Astrocyte of the cerebellum (primary cell): ENCODE measurements around the gene ASB7.
A peak's percentile ranks its signal among the peaks of the same experiment; 100 is the strongest.

Experiments
- DNase-seq: peaks from one replicate; pipeline ENCODE4 v3.0.0-alpha.2; 2011; ENCODE audit warnings: low read depth
- H3K4me3 ChIP-seq: 2 replicates; pipeline ENCODE4 v1.5.1; 2011; ENCODE audit warnings: mild to moderate bottlenecking, low read depth, low read length, moderate library complexity
- CTCF ChIP-seq: IDR thresholded peaks from 2 replicates; pipeline ENCODE4 v1.5.1; 2012; ENCODE audit warnings: low read length, low read depth, moderate library complexity, mild to moderate bottlenecking; ENCODE audit errors: missing control alignments
- in situ Hi-C: cut with HindIII; loops from 2 replicates; pipeline ENCODE4 v1.10.0; 2017; ENCODE audit warnings: low sequenced_read_pairs

Gene ASB7

GRCh38 chr15:100595964-100596363, 6.4 kb upstream of the ASB7 start:
- no peak overlapping the region for H3K4me3 ChIP-seq
- TF ChIP-seq CTCF, result no peak
- DNase-seq, result no peak
- in situ Hi-C loops, result no loop called here

GRCh38 chr15:100596792-100597191, 5.6 kb upstream of the ASB7 start:
- H3K4me3 ChIP-seq, result no peak overlapping the region
- no peak for TF ChIP-seq CTCF
- in situ Hi-C loops, result no loop called here
- DNase-seq, result no peak

- no peak for TF ChIP-seq CTCF
- no peak overlapping the region for H3K4me3 ChIP-seq
- in situ Hi-C loops, result no loop called here
- no peak for DNase-seq
These were observed 4.5 kb upstream of the ASB7 start for GRCh38 chr15:100597862-100598261.

- in situ Hi-C loops, result no loop called here
- DNase-seq, result no peak
- no peak overlapping the region for H3K4me3 ChIP-seq
- TF ChIP-seq CTCF, result no peak
These were observed 3.7 kb upstream of the ASB7 start for GRCh38 chr15:100598655-100599054.

GRCh38 chr15:100601163-100601562, 1.2 kb upstream of the ASB7 start:
- peak overlapping the region; percentile 99 for H3K4me3 ChIP-seq
- DNase-seq, result no peak
- TF ChIP-seq CTCF, result no peak
- in situ Hi-C loops, result no loop called here

- in situ Hi-C loops, result no loop called here
These were observed 749 bp upstream of the ASB7 start for GRCh38 chr15:100601617-100602063.

More at GRCh38 chr15:100601617-100602063, 749 bp upstream of the ASB7 start:
- H3K4me3 ChIP-seq, result peak overlapping the region; percentile 99
- TF ChIP-seq CTCF, result no peak
- DNase-seq, result no peak
